VCaP (cell line): ENCODE data around the gene SPG7.

Source experiments
- H3K27ac ChIP-seq: fragments of 450-650 bp; 2 replicates; pipeline ENCODE4 v1.5.1; 2017
- CTCF ChIP-seq: fragments of 450-650 bp; conservative IDR thresholded peaks from 2 replicates; pipeline ENCODE4 v1.5.1; 2017; ENCODE audit warnings: mild to moderate bottlenecking, moderate library complexity

The SPG7 gene

DNA sequence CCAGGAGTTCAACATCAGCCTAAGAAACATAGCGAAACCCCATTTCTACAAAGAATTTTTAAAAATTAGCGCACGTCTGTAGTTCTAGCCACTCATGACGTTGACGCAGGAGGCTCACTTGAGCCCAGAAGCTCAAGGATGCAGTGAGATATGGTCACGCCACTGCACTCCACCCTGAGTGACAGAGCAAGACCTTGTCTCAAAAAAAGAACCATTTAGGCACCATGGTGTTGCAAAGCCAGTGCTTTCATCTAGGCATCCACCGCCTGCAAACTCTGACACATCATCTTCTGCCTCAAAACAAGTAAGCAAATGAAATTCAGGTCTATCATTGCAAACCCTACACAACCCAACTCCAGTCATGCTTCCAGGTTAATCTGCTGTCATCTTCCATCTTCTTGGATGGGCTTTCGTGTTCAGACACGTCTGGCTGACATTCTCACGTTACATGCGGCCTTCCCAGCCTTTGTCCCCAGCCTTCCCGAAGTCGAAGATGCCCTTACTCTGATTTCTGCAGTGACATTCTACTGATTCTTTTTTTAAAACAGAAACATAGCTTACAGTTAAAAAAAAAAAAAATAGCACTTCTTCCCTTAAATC is 26.7 kb upstream of the SPG7 start:
- no peak for TF ChIP-seq CTCF
- H3K27ac ChIP-seq, result no peak overlapping the region

DNA sequence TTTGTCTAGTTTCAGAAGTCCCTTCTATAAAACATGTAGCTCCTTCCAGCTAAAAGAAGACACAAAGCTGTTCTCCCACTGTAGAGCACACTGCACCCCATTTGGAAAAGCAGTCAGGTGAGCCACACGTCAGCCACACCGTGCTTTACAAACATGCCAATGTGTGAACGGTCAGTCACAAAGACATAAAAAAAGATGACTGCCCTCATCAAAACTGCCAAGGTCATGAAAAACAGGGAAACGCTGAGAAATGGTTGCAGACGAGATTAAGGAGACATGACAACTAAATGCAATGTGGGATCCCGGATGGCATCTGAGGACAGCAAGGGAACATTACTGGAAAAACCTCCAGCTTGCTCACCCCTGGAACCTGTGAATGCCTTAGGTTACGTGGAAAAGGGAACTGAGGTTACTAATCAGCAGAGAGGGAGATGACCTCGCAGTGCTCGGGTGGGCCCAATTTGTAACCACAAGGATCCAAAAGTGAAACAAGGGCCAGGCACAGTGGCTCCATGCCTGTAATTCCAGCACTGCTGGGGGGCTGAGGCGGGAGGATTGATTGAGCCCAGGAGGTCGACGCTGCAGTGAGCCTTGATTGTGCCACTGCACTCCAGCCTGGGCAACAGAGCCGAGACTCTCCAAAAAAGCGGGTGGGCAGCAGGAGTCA is 25.9 kb upstream of the SPG7 start:
- no peak for TF ChIP-seq CTCF
- no peak overlapping the region for H3K27ac ChIP-seq

DNA sequence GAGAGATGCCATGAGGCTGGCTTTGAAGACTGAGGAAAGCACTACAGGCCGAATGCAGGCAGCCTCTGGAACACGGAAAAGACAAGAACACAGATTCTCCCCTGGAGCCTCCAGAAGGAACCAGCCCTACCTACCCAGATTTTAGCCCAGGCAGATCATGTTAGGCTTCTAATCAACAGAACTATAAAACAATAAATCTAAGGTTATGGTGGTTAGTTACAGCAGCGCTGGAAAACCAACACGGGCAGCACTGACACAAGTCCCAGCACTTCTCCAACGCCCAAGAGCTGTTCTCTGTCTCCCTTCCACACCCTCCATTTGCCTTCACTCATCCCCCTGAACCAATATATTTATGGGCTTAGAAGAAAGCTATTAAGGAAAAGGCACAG is 25.4 kb upstream of the SPG7 start:
- no peak overlapping the region for H3K27ac ChIP-seq
- TF ChIP-seq CTCF, result no peak

DNA sequence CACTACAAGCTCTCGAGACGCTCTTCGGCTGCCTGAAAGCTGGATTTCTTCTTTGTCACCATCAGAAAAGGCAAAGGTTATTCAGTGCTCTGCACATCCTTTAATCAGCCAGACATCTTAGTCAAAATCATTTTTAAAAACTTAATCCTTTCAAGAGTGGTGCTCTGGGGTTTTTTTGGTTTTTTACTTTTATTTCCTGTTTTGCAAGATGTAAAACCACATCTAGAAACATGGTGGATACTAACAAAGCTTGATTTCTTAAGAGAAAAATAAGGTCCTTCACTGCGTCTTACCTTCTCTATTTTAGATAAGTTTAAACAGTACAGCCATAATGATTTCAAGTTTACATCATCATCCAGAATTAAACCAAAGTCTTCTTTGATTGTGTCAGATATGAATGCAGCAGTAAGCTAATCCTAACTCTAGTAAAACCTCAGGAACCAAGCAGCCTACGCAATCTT is 24.1 kb upstream of the SPG7 start:
- no peak overlapping the region for H3K27ac ChIP-seq
- no peak for TF ChIP-seq CTCF

DNA sequence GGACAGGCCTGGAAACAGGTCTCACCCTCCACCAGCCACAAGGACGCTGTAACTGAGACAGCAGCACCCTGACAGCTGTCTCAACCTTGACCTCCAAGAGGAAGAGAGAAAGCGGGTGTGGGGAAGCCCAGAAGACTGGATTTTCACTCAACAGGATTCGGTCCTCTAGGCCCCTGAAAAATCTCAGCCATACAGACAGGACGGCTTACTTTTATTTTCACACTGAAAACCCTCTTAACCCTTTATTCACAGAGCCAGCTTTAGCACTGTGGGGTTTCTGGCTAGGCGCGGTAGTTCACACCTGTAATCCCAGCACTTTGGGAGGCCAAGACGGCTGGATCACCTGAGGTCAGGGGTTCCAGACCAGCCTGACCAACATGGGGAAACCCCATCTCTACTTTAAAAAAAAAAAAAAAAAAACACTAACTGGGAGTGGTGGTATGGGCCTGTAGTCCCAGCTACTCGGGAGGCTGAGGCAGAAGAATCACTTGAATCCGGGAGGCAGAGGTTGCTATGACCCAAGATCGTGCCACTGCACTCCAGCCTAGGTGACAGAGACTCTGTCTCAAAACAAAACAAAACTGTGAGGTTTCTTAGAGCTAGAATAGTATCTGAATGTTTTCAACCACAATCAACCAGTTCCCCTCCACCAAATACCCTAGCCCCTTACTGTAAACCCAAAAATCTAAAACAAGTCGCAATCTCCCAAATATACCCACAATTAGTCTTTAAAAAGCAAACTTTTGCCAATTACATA is 23.1 kb upstream of the SPG7 start:
- H3K27ac ChIP-seq, result no peak overlapping the region
- TF ChIP-seq CTCF, result no peak

GRCh38 chr16:89485701-89486246 is 22.4 kb upstream of the SPG7 start:
- H3K27ac ChIP-seq, result no peak overlapping the region
- no peak for TF ChIP-seq CTCF

GRCh38 chr16:89489040-89489897 is 18.9 kb upstream of the SPG7 start:
- H3K27ac ChIP-seq, result peak overlapping the region; percentile 67
- no peak for TF ChIP-seq CTCF
